Measurements from ENCODE around the gene PHF23. TPM values are rescaled to one million over a fixed set of nuclear protein-coding genes. Genes with fewer than 3 reads are reported as not detected.

Gene PHF23
- total RNA-seq: 10 to 100 TPM; 28.1 to 28.8 TPM

GRCh38 chr17:7239091-7240027 is at the start of gene PHF23:
TSS of gene PHF23 (minus strand) at chr17:7239457. CDS start at chr17:7239279, 178 bp downstream.
- peaks cover 59% of the 10 kb centered on the region for H3K4me1 Mint-ChIP-seq
- DNase-seq: peak; percentile 97
- H3K9me3 Mint-ChIP-seq: no peaks in the 10 kb centered on the region
- peaks cover 35% of the 10 kb centered on the region for H3K36me3 Mint-ChIP-seq
- peak within 1 kb of the TSS; percentile 98 for H3K27ac Mint-ChIP-seq
- peaks cover 3% of the 10 kb centered on the region for H3K27me3 Mint-ChIP-seq
- peak within 1 kb of the TSS; percentile 98 for H3K4me3 Mint-ChIP-seq

DNA sequence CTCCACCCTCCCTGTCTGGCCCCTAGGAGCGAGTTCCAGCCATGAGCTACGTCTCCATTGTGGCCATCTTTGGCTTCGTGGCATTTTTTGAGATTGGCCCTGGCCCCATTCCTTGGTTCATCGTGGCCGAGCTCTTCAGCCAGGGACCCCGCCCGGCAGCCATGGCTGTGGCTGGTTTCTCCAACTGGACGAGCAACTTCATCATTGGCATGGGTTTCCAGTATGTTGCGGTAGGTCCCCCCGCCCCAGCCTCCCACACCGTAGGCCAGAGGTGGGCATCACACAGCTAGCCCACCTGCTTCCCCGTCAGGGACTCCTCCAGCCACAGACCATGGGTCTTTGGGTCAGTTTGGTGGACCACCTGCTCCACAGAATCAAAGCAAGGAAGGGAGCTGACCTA is 46.4 kb upstream of the PHF23 start:
- Mint-ChIP-seq H3K27ac (no peak overlapping the region), H3K27me3 (peaks cover 21% of the 10 kb centered on the region), H3K4me3 (no peak overlapping the region), H3K4me1 (peaks cover 16% of the 10 kb centered on the region), H3K36me3 (no peaks in the 10 kb centered on the region), H3K9me3 (no peaks in the 10 kb centered on the region)
- DNase-seq: no peak

DNA sequence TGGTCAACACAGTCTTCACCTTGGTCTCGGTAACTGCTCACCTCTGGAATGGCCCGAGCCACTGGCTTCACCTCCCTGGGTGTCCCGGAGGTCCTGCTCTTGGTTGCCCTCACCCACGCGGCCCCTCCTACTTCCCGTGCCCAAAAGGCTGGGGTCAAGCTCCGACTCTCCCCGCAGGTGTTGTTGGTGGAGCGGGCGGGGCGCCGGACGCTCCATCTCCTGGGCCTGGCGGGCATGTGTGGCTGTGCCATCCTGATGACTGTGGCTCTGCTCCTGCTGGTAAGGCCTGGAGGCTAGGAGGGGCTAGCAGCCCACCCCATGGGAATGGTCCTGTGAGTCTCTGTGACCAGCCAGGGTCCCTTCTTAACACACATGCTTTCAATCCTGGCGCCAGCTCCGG is 45.7 kb upstream of the PHF23 start:
- Mint-ChIP-seq H3K4me1 (peaks cover 22% of the 10 kb centered on the region), H3K27me3 (peaks cover 21% of the 10 kb centered on the region), H3K4me3 (no peak overlapping the region), H3K27ac (no peak overlapping the region), H3K36me3 (no peaks in the 10 kb centered on the region), H3K9me3 (no peaks in the 10 kb centered on the region)
- no peak for DNase-seq

DNA sequence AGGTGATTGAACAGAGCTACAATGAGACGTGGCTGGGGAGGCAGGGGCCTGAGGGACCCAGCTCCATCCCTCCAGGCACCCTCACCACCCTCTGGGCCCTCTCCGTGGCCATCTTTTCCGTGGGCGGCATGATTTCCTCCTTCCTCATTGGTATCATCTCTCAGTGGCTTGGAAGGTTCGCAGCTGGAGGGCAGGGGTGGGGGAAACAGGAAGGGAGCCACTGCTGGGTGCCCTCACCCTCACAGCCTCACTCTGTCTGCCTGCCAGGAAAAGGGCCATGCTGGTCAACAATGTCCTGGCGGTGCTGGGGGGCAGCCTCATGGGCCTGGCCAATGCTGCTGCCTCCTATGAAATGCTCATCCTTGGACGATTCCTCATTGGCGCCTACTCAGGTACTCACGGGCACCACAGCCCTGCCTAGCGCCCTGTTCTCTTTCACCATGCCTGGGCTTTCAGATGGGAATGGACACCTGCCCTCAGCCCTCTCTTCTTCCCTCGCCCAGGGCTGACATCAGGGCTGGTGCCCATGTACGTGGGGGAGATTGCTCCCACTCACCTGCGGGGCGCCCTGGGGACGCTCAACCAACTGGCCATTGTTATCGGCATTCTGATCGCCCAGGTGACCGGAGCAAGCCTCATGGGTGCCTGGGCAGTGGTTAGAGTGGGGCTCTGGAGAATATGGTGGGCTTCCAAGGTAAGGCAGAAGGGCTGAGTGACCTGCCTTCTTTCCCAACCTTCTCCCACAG is 44.4 kb upstream of the PHF23 start:
- no peak overlapping the region for H3K4me3 Mint-ChIP-seq
- H3K27me3 Mint-ChIP-seq: peaks cover 21% of the 10 kb centered on the region
- no peak for DNase-seq
- no peaks in the 10 kb centered on the region for H3K36me3 Mint-ChIP-seq
- no peaks in the 10 kb centered on the region for H3K9me3 Mint-ChIP-seq
- H3K4me1 Mint-ChIP-seq: peaks cover 22% of the 10 kb centered on the region
- H3K27ac Mint-ChIP-seq: no peak overlapping the region

- peaks cover 22% of the 10 kb centered on the region for H3K4me1 Mint-ChIP-seq
- H3K27ac Mint-ChIP-seq: no peak overlapping the region
- H3K4me3 Mint-ChIP-seq: peak overlapping the region; percentile 40
Measured at GRCh38 chr17:7282752-7283321, 43.6 kb upstream of the PHF23 start.

DNA sequence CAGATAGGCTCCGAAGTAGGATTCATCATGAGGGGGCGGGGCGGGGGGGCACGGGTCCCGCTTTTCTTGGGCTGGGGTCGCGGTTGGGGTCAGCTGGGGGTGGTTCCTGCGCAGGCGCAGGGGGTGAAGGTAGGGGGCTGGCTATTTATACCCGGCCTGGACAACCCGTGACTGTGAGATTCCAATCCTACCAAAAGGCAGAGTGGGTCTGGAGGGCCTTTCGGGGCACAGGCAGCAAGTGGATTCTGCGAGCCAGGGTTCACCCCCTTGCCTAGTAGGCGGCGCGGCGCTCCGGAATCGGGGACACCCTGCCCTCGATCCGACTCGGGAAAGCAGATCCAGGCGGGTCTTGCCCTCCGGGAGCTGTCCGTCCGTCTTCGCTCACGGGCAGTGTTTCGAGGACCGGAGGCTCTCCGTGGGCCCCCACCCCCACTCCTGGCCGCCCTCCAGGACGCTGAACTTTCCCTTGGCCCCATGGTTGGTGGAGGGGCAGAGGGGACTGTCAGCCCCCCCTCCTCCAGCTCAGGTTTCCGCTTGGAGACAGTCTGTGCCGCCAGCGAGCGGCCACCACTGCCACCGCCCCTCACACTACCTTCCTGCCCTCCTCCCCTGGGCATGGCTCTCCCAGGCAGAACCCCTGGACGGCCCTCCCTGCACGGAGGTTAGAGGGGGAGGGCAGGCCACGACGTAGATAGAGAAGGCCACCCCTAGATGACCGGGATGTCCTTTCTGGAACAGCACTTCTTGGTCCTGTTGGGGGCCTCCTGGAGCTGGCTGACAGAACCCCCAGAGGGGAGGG is 42.9 kb upstream of the PHF23 start:
- no peak for DNase-seq
- Mint-ChIP-seq H3K9me3 (no peaks in the 10 kb centered on the region), H3K4me3 (peak overlapping the region; percentile 76), H3K27ac (no peak overlapping the region), H3K4me1 (peaks cover 22% of the 10 kb centered on the region), H3K27me3 (peaks cover 21% of the 10 kb centered on the region), H3K36me3 (no peaks in the 10 kb centered on the region)

More at GRCh38 chr17:7282752-7283321, 43.6 kb upstream of the PHF23 start:
- peak; percentile 30 for DNase-seq
- no peaks in the 10 kb centered on the region for H3K9me3 Mint-ChIP-seq
- peaks cover 21% of the 10 kb centered on the region for H3K27me3 Mint-ChIP-seq
- no peaks in the 10 kb centered on the region for H3K36me3 Mint-ChIP-seq

GRCh38 chr17:7281074-7281952 is 42.1 kb upstream of the PHF23 start, which contains the start of gene SLC2A4:
TSS of gene SLC2A4 (plus strand) at chr17:7281718. CDS start at chr17:7281935, 217 bp downstream.
- no peaks in the 10 kb centered on the region for H3K9me3 Mint-ChIP-seq
- H3K36me3 Mint-ChIP-seq: no peaks in the 10 kb centered on the region
- DNase-seq: peak; percentile 94
- peaks cover 22% of the 10 kb centered on the region for H3K4me1 Mint-ChIP-seq
- H3K4me3 Mint-ChIP-seq: peak within 1 kb of the TSS; percentile 76
- H3K27me3 Mint-ChIP-seq: peaks cover 19% of the 10 kb centered on the region
- peak within 1 kb of the TSS; percentile 84 for H3K27ac Mint-ChIP-seq

- peak; percentile 88 for DNase-seq
- Mint-ChIP-seq H3K27me3 (peaks cover 18% of the 10 kb centered on the region), H3K36me3 (no peaks in the 10 kb centered on the region), H3K27ac (peak overlapping the region; percentile 84), H3K4me3 (peak overlapping the region; percentile 76), H3K4me1 (peaks cover 22% of the 10 kb centered on the region), H3K9me3 (no peaks in the 10 kb centered on the region)
Measured at GRCh38 chr17:7280519-7281073, 41.3 kb upstream of the PHF23 start.

GRCh38 chr17:7279448-7279847 is 40.2 kb upstream of the PHF23 start:
- Mint-ChIP-seq H3K36me3 (no peaks in the 10 kb centered on the region), H3K9me3 (no peaks in the 10 kb centered on the region), H3K27me3 (peaks cover 18% of the 10 kb centered on the region), H3K4me3 (no peak overlapping the region), H3K27ac (no peak overlapping the region), H3K4me1 (peaks cover 22% of the 10 kb centered on the region)
- DNase-seq: no peak

DNA sequence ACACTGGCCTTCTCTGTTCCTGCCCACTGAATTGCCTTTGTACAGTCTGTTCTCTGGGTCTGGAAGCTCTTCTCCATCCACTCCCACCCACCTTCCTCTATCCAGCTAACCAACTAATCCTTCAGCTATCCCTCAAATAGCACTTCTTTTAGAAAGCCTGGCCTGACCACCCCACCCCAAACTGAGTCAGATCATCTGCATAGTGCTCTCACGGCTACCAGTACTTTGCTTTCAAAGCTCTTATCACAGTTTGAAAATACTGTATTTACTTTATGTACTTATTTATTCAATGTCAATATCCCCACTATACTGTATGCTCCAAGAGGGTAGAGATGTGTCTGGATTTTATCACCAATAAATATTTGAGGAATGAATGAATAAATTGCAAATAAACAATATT is 27.5 kb upstream of the PHF23 start:
- H3K4me3 Mint-ChIP-seq: no peak overlapping the region
- H3K9me3 Mint-ChIP-seq: no peaks in the 10 kb centered on the region
- DNase-seq: no peak
- H3K36me3 Mint-ChIP-seq: no peaks in the 10 kb centered on the region
- peaks cover 19% of the 10 kb centered on the region for H3K4me1 Mint-ChIP-seq
- H3K27ac Mint-ChIP-seq: no peak overlapping the region
- peaks cover 18% of the 10 kb centered on the region for H3K27me3 Mint-ChIP-seq

DNA sequence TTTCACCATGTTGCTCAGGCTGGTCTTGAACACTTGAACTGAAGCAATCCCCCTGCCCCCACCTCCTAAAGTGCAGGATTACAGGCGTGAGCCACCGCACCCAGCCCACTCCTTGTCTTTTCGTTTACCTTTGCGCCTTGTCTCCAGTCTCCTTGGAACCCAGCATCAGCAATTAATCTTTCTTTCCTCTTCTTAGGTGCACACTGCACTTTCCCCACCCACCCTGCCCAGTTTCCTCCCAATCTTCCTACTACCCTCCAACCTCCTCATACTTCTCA is 24.5 kb upstream of the PHF23 start:
- peaks cover 37% of the 10 kb centered on the region for H3K4me1 Mint-ChIP-seq
- H3K4me3 Mint-ChIP-seq: no peak overlapping the region
- no peaks in the 10 kb centered on the region for H3K9me3 Mint-ChIP-seq
- no peak overlapping the region for H3K27ac Mint-ChIP-seq
- DNase-seq: no peak
- peaks cover 6% of the 10 kb centered on the region for H3K36me3 Mint-ChIP-seq
- H3K27me3 Mint-ChIP-seq: peaks cover 18% of the 10 kb centered on the region

DNA sequence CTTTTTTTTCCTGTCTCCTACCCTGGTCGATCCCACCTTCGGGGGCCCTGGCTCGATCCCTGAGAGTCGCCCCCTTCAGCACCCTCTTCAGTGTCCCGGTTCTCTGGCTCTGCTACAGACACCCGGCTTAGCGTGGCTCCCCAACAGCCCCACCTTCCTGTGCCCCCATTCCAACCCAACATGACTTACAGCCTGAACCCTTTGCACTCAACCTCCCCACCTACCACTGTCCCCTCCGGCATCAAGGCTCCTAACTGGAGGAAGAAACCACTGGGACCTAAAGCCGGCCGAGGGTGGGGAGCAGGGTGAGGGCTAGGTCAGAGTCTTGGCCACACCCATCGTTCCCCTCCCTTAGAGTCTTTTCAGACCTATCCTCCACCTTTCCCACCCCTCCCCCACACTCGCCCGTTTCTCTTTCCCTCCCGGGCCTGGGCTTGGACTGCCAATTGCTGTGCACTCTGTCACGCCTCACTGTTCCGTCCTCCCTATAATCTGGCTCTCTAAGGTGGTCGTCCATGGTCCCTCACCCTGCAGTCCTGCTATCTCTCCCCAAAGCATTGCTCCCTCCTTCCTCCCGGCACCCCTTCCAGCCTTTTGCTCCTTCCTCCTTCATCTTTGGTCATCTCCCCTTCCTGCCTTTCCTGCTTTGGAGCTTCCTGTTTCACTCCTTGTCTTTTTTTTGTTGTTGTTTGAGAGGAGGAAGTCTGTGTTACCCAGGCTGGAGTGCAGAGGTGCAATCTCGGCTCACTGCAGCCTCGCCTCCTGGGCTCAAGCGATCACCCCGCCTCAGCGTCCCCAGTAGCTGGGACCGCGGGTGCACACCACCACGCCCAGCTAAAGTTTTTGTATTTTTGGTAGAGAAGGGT is 23.9 kb upstream of the PHF23 start:
- H3K27me3 Mint-ChIP-seq: peaks cover 18% of the 10 kb centered on the region
- H3K4me1 Mint-ChIP-seq: peaks cover 41% of the 10 kb centered on the region
- peaks cover 6% of the 10 kb centered on the region for H3K36me3 Mint-ChIP-seq
- no peak overlapping the region for H3K27ac Mint-ChIP-seq
- H3K9me3 Mint-ChIP-seq: no peaks in the 10 kb centered on the region
- peak overlapping the region; percentile 66 for H3K4me3 Mint-ChIP-seq
- DNase-seq: no peak
